Measurements from ENCODE around the gene TMEM132D.

DNA sequence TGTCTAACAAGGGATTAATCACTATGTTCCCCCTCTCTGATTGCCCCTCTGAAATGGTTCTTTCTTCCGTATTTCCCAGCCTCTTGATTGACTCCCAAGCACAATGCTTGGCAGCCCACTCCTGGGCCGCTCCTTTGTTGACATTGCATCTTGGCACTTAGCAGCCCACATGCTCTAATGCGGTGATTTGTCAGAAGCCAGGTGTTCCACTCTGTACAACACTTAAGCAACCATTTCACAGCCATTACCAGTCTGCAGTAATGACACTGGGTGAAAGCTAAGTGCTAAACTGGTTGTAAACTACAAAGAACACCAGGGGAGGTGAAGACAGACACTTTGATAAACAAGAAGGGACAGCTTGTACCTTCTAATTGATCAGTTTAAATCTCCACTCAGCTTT, 353.5 kb downstream of the TMEM132D start:
- TF ChIP-seq, protein P1, sequence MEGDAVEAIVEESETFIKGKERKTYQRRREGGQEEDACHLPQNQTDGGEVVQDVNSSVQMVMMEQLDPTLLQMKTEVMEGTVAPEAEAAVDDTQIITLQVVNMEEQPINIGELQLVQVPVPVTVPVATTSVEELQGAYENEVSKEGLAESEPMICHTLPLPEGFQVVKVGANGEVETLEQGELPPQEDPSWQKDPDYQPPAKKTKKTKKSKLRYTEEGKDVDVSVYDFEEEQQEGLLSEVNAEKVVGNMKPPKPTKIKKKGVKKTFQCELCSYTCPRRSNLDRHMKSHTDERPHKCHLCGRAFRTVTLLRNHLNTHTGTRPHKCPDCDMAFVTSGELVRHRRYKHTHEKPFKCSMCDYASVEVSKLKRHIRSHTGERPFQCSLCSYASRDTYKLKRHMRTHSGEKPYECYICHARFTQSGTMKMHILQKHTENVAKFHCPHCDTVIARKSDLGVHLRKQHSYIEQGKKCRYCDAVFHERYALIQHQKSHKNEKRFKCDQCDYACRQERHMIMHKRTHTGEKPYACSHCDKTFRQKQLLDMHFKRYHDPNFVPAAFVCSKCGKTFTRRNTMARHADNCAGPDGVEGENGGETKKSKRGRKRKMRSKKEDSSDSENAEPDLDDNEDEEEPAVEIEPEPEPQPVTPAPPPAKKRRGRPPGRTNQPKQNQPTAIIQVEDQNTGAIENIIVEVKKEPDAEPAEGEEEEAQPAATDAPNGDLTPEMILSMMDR (IDR thresholded peaks at IDR 0.05): no peak
- no peak for TF ChIP-seq POLR2A (IDR thresholded peaks at IDR 0.05)
